GM18519 (cell line): Measurements from ENCODE around the gene PTPRG.
"Not testable (repeated sequence)": the region's sequence is repeated elsewhere in the genome, so short reads cannot be mapped to it uniquely, and the experiment has no call there.

Experiments
- ATAC-seq: cut with Tn5 transposase; IDR thresholded peaks from one replicate; pipeline ENCODE4 v1.9.1; 2021; ENCODE audit warnings: mild to moderate bottlenecking, moderate library complexity; ENCODE audit not compliant: unreplicated experiment, low FRiP score

PTPRG gene

DNA sequence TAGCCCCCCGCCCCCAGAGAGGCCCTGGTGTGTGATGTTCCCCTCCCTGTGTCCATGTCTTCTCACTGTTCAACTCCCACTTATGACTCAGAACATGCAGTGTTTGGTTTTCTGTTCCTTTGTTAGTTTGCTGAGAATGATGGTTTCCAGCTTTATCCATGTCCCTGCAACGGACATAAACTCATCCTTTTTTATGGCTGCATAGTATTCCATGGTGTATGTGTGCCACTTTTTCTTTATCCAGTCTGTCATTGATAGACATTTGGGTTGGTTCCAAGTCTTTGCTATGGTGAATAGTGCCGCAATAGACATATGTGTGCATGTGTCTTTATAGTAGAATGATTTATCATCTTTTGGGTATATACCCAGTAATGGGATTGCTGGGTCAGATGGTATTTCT lies 149.5 kb downstream of the PTPRG start:
- ATAC-seq, result not testable (repeated sequence)

DNA sequence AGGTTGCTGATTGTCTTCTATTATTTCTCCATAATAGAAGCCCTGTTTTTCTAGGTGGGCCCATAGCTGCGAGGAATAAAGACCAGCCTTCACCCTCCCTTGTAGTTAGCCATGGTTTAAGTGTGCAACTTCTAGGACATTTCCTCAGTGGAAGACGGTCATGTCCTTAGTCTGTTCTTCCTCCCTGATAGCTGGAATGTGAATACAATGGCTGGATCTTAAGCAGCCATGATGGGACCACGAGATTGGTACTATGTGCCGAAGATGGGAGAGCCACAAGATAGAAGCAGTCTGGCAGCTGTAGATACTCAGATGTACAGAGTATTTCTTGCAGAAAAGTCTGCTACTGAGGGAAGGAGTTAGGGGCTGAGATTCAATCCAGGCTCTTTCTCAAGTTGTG lies 152.9 kb downstream of the PTPRG start:
- no peak for ATAC-seq

DNA sequence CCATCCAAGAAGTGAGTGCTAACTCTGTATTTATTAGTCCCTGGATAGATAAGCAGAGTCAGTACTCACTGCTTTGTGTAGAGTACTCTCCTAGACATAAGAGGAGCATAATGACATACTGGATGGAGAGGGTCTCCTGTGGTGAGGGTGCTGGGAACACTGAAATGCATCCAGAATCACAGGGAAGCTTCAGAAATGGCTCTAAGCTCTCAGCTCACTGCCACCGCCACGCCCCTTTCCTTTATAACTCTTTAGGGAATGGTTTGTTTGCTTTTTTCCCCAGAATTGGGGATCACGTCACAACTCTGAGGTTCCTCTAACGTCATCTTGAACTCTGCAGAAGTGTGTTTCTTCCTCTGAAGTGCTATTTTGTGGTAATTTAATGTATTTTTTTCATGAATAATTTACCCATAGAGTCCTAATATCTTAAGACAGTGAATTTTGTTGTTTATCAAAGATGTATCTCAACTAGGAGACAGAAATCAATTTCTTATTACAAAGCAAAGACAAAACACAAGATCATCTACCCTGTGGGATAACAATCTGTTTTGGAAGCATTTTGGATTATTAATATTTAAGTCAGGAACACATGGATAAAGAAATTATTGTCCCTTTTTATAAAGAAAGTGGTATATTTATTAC lies 154.6 kb downstream of the PTPRG start:
- ATAC-seq, result no peak

DNA sequence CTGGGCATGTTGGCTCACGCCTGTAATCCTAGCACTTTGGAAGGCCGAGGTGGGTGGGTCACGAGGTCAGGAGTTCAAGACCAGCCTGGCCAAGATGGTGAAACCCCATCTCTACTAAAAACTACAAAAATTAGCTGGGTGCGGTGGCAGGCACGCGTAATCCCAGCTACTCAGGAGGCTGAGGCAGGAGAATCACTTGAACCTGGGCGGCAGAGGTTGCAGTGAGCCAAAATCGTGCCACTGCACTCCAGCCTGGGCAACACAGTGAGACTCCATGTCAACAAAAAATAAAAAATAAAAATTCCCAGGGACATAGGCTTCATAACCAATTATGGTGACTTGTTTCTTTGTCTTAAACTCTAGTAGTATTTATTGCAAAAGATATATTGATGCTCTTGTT lies 155.3 kb downstream of the PTPRG start:
- ATAC-seq, result not testable (repeated sequence)

DNA sequence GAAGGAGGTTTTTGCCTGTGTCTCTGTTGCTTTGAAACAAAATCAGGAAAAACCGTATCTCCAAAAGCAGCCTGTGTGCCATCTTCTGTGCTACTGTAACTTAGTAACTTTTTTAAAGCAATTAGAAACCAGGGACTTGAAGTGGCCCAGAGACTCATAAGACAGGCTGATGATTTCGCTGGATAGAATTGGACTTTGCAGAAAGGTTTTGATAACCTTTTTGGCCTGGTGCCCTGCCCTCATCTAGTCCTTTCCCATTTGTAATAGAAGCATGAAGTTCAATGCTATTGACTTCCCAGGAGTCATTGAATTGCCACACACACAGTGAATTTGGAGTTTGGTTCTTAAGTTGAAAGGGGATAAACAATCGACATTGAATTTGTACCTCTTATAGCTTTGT lies 157.2 kb downstream of the PTPRG start:
- ATAC-seq, result no peak

DNA sequence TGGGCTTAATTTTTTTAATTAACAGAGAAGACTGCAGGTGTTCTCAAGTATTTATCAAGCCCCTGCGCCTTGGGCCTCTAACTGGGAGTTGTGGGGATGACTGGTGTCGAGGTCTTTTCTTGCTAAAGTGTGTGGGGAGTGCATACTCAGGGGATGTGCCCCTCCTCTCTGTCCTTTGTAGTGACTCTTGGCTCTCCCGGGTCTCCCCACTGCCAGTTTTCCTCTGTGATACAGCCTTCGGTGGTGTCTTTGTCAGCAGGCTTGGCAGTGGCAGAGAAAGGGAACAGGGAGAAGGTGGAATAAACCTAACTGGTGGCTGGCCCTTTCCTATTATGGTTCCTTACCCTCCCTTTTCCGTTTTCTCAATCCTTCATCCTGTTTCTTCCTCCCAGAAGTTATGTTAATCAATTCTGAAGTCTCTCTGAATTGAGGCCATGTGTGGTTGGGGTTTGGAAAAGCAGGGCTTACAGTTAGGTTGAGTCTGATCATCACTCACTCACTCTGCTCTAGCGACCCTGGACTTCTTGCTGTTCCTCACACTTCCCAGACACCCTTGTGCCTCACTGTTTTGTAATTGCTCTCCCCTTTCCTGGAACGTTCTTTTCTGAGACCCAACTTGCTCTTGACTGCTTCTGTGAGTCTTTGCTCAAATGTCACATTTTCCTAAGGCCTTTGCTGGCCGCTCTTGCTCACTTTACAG lies 158.1 kb downstream of the PTPRG start:
- no peak for ATAC-seq

DNA sequence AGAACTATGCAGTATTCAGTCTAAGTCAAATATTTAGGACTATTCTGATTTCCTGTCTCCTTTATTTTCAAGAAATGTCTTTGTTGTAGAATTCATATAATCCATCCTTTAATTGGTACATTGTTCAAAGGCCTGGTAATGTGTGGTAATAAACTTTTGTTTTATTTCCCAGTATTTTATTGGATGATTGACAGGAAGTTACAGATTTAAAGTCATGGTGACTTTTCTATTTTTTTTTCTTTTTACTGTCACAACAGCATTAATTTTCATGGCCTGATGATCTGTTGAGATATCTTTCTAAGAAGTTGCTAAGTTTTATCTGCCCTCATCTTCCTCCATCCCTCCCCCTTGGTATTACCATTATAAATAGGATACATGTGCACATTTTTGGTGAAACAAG lies 161.7 kb downstream of the PTPRG start:
- no peak for ATAC-seq

DNA sequence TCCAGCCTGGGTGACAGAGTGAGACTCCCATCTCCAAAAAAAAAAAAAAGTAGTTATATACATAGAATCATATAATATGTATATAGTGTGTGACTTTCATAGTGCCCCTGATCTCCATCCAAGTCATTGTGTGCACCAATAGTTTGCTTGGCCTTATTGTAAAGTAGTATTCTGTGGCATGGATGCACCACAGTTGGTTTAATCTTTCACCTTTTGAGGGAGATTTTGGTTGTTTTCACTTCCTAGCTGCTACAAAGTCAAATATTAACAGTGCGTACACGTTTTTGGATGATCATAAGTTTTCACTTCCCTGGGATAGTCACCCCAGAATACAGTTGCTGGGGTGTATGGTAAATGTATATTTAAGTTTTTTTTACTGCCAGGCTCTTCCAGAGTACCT lies 162.8 kb downstream of the PTPRG start:
- no peak for ATAC-seq

DNA sequence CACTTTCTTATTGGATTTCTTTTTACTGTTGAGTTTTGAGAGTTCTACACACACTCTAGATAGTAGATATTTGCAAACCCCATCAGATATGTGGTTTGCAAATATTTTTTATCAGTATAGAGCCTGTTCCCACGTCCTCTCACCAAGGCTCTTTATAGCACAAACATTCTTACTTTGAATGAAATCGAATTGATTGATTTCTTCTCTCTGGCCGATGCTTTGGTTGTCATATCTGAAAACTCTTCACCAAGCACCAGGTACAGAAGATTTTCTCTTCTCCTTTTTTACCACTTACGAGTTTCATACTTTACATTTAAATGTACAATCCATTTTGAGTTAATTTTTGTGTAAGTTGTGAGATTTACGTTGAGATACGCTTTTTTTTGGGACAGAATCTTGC lies 163.4 kb downstream of the PTPRG start:
- ATAC-seq, result no peak

DNA sequence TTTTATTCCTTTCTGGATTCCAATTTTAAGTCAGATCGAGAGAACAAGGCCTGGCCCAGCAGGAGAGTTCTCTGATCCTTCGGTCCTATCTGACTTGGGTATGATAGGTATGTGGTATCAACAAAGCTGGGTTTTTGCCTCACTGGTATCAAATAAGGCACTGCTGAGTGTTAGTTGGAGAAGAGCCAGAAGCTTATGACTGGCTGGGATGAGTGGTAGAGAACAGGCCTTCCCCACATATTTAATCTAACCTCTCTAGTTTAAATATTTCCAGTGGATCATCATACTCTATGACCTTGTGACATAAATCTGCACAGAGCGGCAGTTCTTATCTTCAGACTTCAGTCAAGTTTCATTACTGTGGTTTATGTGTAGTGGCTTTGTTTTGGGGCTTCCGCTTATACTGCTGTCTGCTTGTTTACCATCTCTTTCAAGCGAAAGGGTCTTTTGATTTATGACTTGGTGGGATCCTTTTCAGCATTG lies 164.5 kb downstream of the PTPRG start:
- ATAC-seq, result no peak

DNA sequence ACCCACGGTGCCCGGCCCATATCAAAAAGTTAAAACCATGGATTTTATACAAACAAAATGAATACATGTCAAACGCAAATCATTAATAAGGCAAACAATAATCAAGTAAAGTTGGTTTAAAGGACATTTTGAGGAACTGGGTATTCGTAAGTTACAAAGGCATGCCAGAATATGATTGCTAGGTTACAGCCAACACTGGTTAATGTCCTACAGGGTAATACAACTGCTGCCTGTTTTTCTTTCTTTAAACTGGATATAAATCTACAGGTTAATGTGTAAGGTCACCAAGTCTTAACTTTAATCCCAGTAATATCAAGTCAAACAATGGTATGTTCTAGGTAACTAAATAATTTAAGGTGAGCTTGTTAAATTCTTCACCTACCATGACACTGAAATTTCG lies 166.1 kb downstream of the PTPRG start:
- no peak for ATAC-seq

DNA sequence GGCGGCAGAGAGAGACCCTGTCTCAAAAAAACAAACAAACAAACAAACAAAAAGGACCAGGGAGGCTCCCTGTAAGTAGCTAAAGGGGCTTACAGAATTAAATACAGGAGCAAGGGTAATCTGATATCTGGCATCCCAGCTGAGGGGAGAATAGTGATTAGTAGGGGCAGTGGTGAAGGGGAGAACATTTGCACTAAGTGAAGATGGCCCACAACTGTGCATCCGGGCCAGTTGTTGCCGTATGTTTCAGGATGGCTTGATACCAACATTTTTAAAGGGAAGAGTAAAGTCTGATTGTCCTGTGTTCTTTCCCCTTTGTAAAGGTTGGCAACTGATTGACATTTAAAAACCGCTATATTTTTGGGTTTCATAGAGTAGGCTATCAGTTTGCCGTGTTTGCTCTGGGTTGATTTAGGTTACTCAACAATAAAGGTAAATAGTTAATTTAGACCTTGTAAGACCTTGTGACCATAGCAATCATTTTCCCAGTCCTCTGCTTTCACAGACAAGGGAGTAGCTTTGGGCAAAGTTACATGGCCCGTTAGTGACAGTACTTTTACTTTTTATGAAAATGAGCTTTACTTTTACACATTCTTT lies 167.8 kb downstream of the PTPRG start:
- ATAC-seq, result no peak

DNA sequence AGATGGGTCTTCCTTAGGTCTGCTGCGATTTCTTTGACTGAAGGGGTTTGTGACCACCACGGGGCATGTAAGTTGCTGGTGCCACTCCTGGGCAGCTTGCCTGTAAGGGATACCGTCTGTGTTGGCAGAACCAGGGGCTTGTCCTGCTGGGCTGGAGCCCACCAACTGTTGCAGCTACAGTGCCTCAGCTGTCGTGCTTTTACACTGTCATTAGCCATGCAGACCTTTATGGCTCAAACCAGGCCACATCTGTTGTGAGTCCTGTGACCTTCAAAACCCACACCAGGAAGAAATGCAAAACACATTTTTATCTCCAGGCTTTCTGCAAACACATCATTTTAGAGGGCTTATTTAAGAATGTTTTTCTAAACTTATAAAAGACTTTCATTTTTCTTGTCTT lies 168.7 kb downstream of the PTPRG start:
- ATAC-seq, result no peak

DNA sequence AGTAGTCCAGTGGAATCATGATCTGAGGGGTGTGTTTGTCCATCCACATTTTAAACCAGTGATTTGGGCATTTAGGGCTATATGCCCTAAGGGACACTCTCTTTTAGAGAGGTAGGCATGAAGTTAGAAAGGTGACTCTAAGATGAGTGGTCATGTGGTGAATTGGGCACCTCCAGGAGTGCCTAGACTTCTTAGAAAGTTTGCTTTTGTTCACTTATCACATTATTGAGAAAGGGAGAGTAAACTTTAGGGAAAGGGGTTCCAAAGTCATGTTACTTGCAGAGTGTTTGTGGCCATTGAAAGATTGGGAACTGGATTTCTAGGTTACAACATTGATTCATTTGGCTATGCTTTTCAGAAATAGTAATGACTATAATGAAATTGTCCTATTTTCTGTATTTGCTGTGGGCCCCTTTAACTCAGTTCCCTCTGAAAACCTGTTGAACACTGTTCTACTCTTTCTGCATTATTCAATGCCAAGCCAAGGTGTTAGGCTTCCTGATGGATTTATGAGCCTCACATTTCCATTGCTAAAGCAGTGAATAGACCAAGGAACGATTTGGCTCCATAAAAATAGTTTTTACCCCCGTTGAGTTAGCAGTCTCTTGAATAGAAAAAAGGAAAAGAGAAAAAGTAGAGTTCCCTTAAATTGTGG lies 169.3 kb downstream of the PTPRG start:
- ATAC-seq, result no peak

DNA sequence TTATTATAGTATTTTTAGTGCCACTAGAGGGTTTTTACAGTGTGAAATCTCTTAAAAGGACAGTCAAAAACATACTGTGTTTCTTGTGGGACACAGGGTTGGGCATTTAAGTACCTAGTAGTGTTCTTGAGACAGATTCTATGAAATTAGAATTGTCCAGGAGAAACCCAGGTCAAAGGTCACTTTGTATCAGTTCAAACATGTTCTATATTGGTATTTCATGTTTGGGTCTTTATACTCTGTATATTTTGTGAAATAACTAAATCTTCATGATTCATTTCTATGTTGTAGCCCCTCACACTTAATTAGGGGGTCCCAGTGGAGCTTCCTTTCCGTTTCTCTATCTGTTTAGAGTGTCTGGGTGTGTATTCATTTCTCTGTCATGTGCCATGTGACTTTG lies 171.6 kb downstream of the PTPRG start:
- ATAC-seq, result no peak

DNA sequence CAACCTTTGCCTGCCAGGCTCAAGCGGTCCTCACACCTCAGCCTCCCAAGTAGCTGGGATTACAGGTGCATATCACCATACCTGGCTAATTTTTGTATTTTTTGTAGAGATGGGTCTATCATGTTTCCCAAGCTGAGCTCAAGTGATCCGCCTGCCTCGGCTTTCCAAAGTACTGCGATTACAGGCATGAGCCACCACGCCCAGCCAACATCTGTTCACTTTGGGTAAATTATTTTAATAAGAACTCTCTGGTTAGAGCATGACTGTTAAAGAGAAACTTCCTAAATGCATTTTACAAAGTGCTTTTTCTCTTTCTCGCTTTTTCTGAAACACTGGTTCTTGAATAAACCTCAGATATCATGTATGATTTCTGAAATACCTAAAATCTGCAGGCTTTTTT lies 172.5 kb downstream of the PTPRG start:
- ATAC-seq, result no peak

DNA sequence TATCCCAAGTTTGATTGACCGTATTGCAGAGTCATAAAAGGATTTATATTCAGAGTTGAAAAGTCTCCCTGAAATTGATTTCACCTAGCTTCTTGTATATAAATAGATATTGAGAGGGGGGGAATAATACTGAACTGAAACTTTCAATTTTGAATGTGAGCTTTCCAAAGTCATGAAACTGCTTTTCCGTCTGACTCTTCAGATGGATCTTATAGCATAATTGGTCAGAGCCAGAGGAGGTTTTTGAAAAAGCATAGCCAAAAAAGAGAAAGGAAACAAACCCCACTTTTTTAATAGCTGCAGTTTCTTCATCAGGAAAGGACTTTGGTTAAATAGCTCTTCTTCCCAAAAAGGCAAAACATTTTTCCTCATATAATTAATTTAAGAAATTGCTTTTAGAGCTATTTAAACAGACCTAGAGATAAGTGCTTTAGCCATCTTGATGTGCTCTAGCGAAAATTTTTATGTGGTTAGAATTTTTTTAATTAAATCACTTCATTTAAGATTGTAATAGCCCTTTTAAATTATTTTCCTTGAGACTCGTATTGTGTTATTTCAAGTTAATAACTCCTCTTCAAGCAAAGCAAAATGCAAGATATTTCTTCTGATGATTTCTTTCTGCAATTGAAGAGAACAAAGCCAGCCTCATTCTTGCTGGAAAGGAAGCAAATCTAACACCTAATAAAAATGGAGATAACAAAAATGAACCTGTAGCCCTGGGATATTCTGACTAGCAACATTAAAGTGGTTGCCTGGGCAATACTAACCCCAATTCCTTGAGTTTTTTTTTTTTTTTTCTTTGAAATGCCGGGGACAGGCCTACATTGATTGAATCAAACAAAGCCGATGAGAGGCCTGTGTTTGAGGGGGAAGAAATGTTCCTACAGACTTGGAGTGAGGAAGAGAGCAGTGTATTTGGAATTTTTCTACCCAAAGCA lies 173.6 kb downstream of the PTPRG start:
- ATAC-seq, result no peak

DNA sequence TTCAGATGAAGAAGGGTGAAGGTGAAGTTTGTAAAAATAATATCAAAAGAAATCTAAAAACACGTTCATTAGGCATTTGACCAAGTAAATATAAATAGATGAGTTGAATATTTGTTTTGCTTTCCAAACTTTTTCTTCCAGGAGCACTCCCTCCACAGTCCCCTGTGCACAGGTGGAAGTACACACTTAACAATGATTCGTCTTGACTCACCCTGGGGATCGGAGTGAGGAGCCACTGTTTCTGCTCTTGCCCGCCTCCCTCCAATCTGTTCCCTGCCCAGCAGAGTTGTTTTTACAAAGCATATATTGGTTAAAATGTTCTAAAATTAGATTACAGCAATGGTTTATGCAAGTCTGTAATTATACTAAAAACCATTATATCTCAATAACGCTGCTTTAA lies 175.1 kb downstream of the PTPRG start:
- ATAC-seq, result no peak

DNA sequence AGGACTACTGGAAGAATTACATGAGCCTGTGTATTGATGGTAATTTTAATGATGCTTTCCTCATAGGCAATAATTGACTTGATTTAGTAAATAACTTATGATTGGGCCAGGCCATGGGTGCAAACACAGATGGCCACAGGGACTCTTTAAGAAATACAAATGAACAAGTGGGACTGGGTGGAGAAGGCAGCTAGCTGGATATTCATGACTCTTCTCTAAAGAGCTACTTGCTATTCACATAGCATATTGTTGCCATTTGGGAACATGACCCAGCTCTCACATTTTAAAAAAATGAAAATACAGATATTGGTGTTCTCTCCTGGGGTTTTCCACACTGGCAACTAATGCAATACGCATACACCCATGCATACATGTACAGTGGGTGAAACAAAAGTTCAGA lies 178.3 kb downstream of the PTPRG start:
- ATAC-seq, result no peak

DNA sequence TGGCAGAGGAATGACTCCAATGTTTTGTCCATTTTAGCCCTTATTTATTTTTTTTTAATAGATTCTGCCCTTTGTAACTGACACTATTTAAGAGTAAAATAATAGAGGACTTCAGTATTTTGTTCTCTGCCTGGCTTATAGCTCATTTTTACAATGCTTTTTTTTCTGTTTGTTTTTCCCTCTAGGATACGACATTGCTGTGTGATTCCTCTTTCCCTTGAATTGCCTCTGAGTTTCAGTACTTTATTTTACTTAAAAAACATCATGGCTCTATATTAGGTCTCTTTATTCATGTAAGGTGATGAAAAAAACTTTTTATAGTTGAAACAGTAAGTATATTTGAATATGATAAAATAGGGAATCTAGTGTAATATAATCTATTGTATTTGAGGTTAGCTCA lies 179.1 kb downstream of the PTPRG start:
- ATAC-seq, result no peak
